HepG2 (cell line): ENCODE results near the gene HIGD1A. TPM values are rescaled to one million over a fixed set of nuclear protein-coding genes. Genes with fewer than 3 reads are reported as not detected.

Experiments
- AGO2 ChIP-seq: fragments of 200-400 bp; formaldehyde crosslinking; optimal IDR thresholded peaks from 2 replicates; pipeline ENCODE3; 2017; ENCODE audit warnings: mild to moderate bottlenecking, low read depth, low read length, moderate library complexity
- BCL6 ChIP-seq: IDR thresholded peaks from 2 replicates; pipeline ENCODE4 v1.6.1; 2016; ENCODE audit warnings: missing genetic modification reagents, missing compliant biosample characterization
- EP300 ChIP-seq, 3 experiments: sonication (generic) in 1 of 3; formaldehyde crosslinking in 1 of 3; IDR thresholded peaks; 2 replicates each; pipeline versions ENCODE4 v1.5.1 to v1.6.1; 2011 to 2020; ENCODE audit warnings: low read depth in 2 of 3, low read length in 2 of 3, borderline replicate concordance in 1 of 3, improper control_type of control experiment in 1 of 3, mild to moderate bottlenecking in 1 of 3, missing genetic modification reagents in 1 of 3, moderate library complexity in 1 of 3
- FOXA3 ChIP-seq: IDR thresholded peaks from 2 replicates; pipeline ENCODE4 v1.6.1; 2016; ENCODE audit warnings: missing genetic modification reagents, missing compliant biosample characterization
- KMT2A ChIP-seq: sonication (generic); formaldehyde crosslinking; IDR thresholded peaks from 2 replicates; pipeline ENCODE4 v1.4.0; 2020; ENCODE audit warnings: missing genetic modification reagents
- NCOA1 ChIP-seq: sonication (generic); formaldehyde crosslinking; IDR thresholded peaks from 2 replicates; pipeline ENCODE4 v1.9.0; 2021; ENCODE audit warnings: missing genetic modification reagents
- NFIC ChIP-seq: IDR thresholded peaks from 2 replicates; pipeline ENCODE4 v1.6.1; 2012; ENCODE audit warnings: mild to moderate bottlenecking, low read length, inconsistent platforms
- NONO ChIP-seq, 2 experiments: fragments of 450-650 bp in 1 of 2; sonication (generic) in 1 of 2; formaldehyde crosslinking in 1 of 2; IDR thresholded peaks in 1 of 2; conservative IDR thresholded peaks in 1 of 2; 2 replicates each; pipeline versions ENCODE4 v1.6.1 to v1.8.0; 2017 to 2022; ENCODE audit warnings: mild to moderate bottlenecking in 1 of 2, missing genetic modification reagents in 1 of 2, moderate library complexity in 1 of 2
- RARA ChIP-seq: IDR thresholded peaks from 2 replicates; pipeline ENCODE4 v1.6.1; 2016; ENCODE audit warnings: missing genetic modification reagents, missing compliant biosample characterization
- SOX6 ChIP-seq, 2 experiments: fragments of 450-650 bp in 1 of 2; sonication (generic) in 1 of 2; formaldehyde crosslinking in 1 of 2; IDR thresholded peaks; 2 replicates each; pipeline versions ENCODE4 v1.4.0 to v1.6.1; 2017 to 2020; ENCODE audit warnings: antibody characterized with exemption in 1 of 2, mild to moderate bottlenecking in 1 of 2, missing genetic modification reagents in 1 of 2
- YY1 ChIP-seq: IDR thresholded peaks from 2 replicates; pipeline ENCODE4 v1.6.1; 2011; ENCODE audit warnings: low read length, low read depth, moderate library complexity, mild to moderate bottlenecking; ENCODE audit not compliant: insufficient read depth, insufficient replicate concordance
- ZBTB21 ChIP-seq: sonication (generic); formaldehyde crosslinking; IDR thresholded peaks from 2 replicates; pipeline ENCODE4 v1.4.0; 2020; ENCODE audit warnings: missing genetic modification reagents
- ZFP36L1 ChIP-seq: sonication (generic); formaldehyde crosslinking; IDR thresholded peaks from 2 replicates; pipeline ENCODE4 v1.8.0; 2022; ENCODE audit warnings: mild to moderate bottlenecking, missing genetic modification reagents, moderate library complexity
- ZFP90 ChIP-seq: sonication (generic); formaldehyde crosslinking; IDR thresholded peaks from 2 replicates; pipeline ENCODE4 v1.8.0; 2022; ENCODE audit warnings: missing genetic modification reagents, mild to moderate bottlenecking, inconsistent platforms, borderline replicate concordance
- polyA plus RNA-seq, 8 experiments: library from polyadenylated mRNA; depleted of rRNA in 3 of 8; stranded (reverse) in 7 of 8; unstranded in 1 of 8; fragments of >200 nt; fragmentation: Illumina TruSeq in 4 of 8; extraction: Trizol in 4 of 8; gene quantifications; 2 replicates each; pipeline versions ENCODE4 v1.2.1 to v1.2.3, GENCODE V29; 2011 to 2016; ENCODE audit warnings: low read depth in 4 of 8, missing spikeins in 1 of 8, mixed read lengths in 1 of 8; ENCODE audit not compliant: insufficient read depth in 1 of 8
- total RNA-seq, 5 experiments: library from RNA; depleted of rRNA; stranded (reverse); fragments of >200 nt; fragmentation: Illumina TruSeq; extraction: Trizol; gene quantifications; 2 replicates each; pipeline ENCODE4 v1.2.3, GENCODE V29; 2016; ENCODE audit warnings: low read depth in 1 of 5
- TF ChIP-seq, protein P1 (sequence below): IDR thresholded peaks from 2 replicates; pipeline ENCODE4 v1.6.1; 2016; ENCODE audit warnings: mild to moderate bottlenecking, missing biosample characterization, missing genetic modification reagents
- TF ChIP-seq, protein P2 (sequence below): sonication (generic); IDR thresholded peaks from 2 replicates; pipeline ENCODE4 v1.6.1; 2016; ENCODE audit warnings: low read depth, borderline replicate concordance
- TF ChIP-seq, protein P3 (sequence below): sonication (generic); formaldehyde crosslinking; IDR thresholded peaks from 2 replicates; pipeline ENCODE4 v1.4.0; 2020; ENCODE audit warnings: mild to moderate bottlenecking, missing genetic modification reagents
- TF ChIP-seq, protein P4 (sequence below), 2 experiments: sonication (generic) in 1 of 2; formaldehyde crosslinking in 1 of 2; IDR thresholded peaks; 2 replicates each; pipeline versions ENCODE4 v1.6.1 to v1.9.0; 2014 to 2022; ENCODE audit warnings: antibody characterized with exemption in 1 of 2, borderline replicate concordance in 1 of 2, inconsistent platforms in 1 of 2, low read depth in 1 of 2, missing genetic modification reagents in 1 of 2

HIGD1A gene
- total and polyA plus RNA-seq, 2 of the 13 experiments (the other 11 are each of a cell fraction or from before 2014, with no cell fraction given): 222 to 253 TPM

DNA sequence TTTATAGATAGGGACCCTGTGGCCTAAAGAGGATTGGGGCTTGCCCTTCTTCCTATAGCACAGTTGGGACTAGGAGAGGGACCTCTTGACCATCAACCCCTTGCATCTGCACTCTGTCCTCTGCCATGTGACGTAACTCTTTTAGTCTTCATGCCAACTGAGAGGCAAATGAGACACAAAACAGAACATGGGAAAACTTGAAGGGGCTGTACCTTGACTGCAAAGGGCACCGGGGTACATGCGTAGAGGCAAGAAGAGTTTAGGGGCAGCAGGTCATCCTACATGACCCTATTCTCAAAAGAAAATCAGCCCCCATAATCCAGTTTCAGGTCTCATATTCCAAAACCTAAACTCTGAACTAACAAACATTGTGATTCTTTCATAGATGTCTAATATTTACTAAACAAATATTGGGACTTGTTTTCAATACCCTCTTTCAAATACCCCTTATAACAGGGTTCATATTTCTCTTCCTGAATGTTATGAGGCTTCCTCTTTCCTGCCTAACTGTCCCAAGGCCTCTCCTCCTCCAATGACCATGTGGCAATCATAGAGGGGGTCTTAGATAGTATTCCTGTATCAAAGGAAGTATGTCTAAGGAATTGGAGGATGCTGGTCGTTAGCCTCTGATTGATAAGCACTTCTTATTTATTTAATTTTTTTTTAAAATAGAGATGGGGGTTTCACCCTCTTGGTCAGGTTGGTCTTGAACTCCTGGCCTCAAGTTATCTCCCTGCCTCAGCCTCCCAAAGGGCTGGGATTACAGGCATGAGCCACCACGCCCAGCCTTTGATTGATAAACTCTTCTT lies 25.5 kb upstream of the HIGD1A start (continued):
- TF ChIP-seq, protein P1, sequence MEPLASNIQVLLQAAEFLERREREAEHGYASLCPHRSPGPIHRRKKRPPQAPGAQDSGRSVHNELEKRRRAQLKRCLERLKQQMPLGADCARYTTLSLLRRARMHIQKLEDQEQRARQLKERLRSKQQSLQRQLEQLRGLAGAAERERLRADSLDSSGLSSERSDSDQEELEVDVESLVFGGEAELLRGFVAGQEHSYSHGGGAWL (CRISPR knock-in tag): no peak
- peak in 1 of 2 experiments; percentile 67; a peak in 2 of 4 replicates for TF ChIP-seq EP300 (IDR thresholded peaks at IDR 0.05; ENCODE audit: low read depth in 2 of 2, low read length in 2 of 2)
- TF ChIP-seq EP300 (CRISPR knock-in tag; IDR thresholded peaks at IDR 0.05; ENCODE audit: borderline replicate concordance): no peak
- peak; percentile 97 for TF ChIP-seq NCOA1 (CRISPR knock-in tag)
- no peak for TF ChIP-seq NONO (IDR thresholded peaks at IDR 0.05)
- TF ChIP-seq NONO (CRISPR knock-in tag; conservative IDR thresholded peaks at IDR 0.05): no peak; the same call in 1 of the 2 replicates
- TF ChIP-seq SOX6 (IDR thresholded peaks at IDR 0.05): no peak
- TF ChIP-seq SOX6 (CRISPR knock-in tag; IDR thresholded peaks at IDR 0.05): peak; percentile 8; the same call in 1 of the 2 replicates
- 0 out of 2 replicates have a peak, but pooled peaks have one; percentile 28 for TF ChIP-seq ZFP90 (CRISPR knock-in tag)
- peak; percentile 32; the same call in 1 of the 2 replicates for TF ChIP-seq RARA
- no peak for TF ChIP-seq ZFP36L1
- peak; percentile 43; the same call in 1 of the 2 replicates for TF ChIP-seq BCL6 (CRISPR knock-in tag)
- TF ChIP-seq FOXA3 (CRISPR knock-in tag): peak; percentile 67
- TF ChIP-seq, protein P2, sequence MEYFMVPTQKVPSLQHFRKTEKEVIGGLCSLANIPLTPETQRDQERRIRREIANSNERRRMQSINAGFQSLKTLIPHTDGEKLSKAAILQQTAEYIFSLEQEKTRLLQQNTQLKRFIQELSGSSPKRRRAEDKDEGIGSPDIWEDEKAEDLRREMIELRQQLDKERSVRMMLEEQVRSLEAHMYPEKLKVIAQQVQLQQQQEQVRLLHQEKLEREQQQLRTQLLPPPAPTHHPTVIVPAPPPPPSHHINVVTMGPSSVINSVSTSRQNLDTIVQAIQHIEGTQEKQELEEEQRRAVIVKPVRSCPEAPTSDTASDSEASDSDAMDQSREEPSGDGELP: no peak
- no peak for TF ChIP-seq AGO2
- no peak for TF ChIP-seq YY1
- TF ChIP-seq, protein P3, sequence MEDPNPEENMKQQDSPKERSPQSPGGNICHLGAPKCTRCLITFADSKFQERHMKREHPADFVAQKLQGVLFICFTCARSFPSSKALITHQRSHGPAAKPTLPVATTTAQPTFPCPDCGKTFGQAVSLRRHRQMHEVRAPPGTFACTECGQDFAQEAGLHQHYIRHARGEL (CRISPR knock-in tag): no peak
- no peak for TF ChIP-seq KMT2A
- TF ChIP-seq NFIC: peak; percentile 71
- TF ChIP-seq, protein P4, sequence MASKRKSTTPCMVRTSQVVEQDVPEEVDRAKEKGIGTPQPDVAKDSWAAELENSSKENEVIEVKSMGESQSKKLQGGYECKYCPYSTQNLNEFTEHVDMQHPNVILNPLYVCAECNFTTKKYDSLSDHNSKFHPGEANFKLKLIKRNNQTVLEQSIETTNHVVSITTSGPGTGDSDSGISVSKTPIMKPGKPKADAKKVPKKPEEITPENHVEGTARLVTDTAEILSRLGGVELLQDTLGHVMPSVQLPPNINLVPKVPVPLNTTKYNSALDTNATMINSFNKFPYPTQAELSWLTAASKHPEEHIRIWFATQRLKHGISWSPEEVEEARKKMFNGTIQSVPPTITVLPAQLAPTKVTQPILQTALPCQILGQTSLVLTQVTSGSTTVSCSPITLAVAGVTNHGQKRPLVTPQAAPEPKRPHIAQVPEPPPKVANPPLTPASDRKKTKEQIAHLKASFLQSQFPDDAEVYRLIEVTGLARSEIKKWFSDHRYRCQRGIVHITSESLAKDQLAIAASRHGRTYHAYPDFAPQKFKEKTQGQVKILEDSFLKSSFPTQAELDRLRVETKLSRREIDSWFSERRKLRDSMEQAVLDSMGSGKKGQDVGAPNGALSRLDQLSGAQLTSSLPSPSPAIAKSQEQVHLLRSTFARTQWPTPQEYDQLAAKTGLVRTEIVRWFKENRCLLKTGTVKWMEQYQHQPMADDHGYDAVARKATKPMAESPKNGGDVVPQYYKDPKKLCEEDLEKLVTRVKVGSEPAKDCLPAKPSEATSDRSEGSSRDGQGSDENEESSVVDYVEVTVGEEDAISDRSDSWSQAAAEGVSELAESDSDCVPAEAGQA (IDR thresholded peaks at IDR 0.05; ENCODE audit: low read depth): no peak
- TF ChIP-seq, protein P4 (CRISPR knock-in tag; IDR thresholded peaks at IDR 0.05; ENCODE audit: borderline replicate concordance): no peak
- TF ChIP-seq ZBTB21 (CRISPR knock-in tag): no peak
